HG03521 (cell line): Measurements from ENCODE around the gene RHOF.
A peak's percentile ranks its signal among the peaks of the same experiment; 100 is the strongest.
"Not testable (repeated sequence)": the region's sequence is repeated elsewhere in the genome, so short reads cannot be mapped to it uniquely, and the experiment has no call there.

Experiments used
- ATAC-seq: cut with Tn5 transposase; IDR thresholded peaks from one replicate; pipeline ENCODE4 v1.9.1; 2021; ENCODE audit warnings: mild to moderate bottlenecking, moderate library complexity; ENCODE audit not compliant: unreplicated experiment

Gene RHOF

GRCh38 chr12:121793838-121794533 is 498 bp upstream of the RHOF start:
- peak; percentile 55 for ATAC-seq

- ATAC-seq, result no peak
Observed at GRCh38 chr12:121792607-121793439, 665 bp downstream of the RHOF start.

- no peak for ATAC-seq
Observed at GRCh38 chr12:121791671-121792551, 1.6 kb downstream of the RHOF start.

GRCh38 chr12:121790785-121791184 is 2.7 kb downstream of the RHOF start:
- ATAC-seq, result not testable (repeated sequence)

GRCh38 chr12:121789800-121790728 is 3.4 kb downstream of the RHOF start:
- peak; percentile 34 for ATAC-seq

- no peak for ATAC-seq
Observed at GRCh38 chr12:121789233-121789781, 4.2 kb downstream of the RHOF start.

GRCh38 chr12:121788176-121788818 is 5.2 kb downstream of the RHOF start:
- no peak for ATAC-seq

GRCh38 chr12:121787063-121788025 is 6.1 kb downstream of the RHOF start:
- ATAC-seq, result no peak

- no peak for ATAC-seq
Observed at GRCh38 chr12:121786440-121786825, 7.1 kb downstream of the RHOF start.

- ATAC-seq, result no peak
Observed at GRCh38 chr12:121784460-121784859, 9.0 kb downstream of the RHOF start.

GRCh38 chr12:121783766-121784165 is 9.7 kb downstream of the RHOF start:
- no peak for ATAC-seq

GRCh38 chr12:121781998-121782979 is 11.2 kb downstream of the RHOF start:
- ATAC-seq, result no peak

GRCh38 chr12:121781484-121781997 is 11.9 kb downstream of the RHOF start:
- ATAC-seq, result no peak

GRCh38 chr12:121780429-121780828 is 13.1 kb downstream of the RHOF start:
- no peak for ATAC-seq

- no peak for ATAC-seq
Observed at GRCh38 chr12:121779422-121779895, 14.0 kb downstream of the RHOF start.

- no peak for ATAC-seq
Observed at GRCh38 chr12:121778567-121779421, 14.7 kb downstream of the RHOF start.
